NB4 (cell line): ENCODE data around the gene DNAJC22.

ENCODE experiments used
- CTCF ChIP-seq: IDR thresholded peaks from one replicate; pipeline ENCODE4 v1.5.1; 2012; ENCODE audit warnings: low read depth, low read length
- MAX ChIP-seq: IDR thresholded peaks from 2 replicates; pipeline ENCODE4 v1.6.1; 2011; ENCODE audit warnings: low read depth, low read length
- MYC ChIP-seq: IDR thresholded peaks from 2 replicates; pipeline ENCODE4 v1.6.1; 2011; ENCODE audit warnings: low read depth, low read length
- POLR2A ChIP-seq: IDR thresholded peaks from 2 replicates; pipeline ENCODE4 v1.6.1; 2011; ENCODE audit warnings: mild to moderate bottlenecking; ENCODE audit not compliant: insufficient read length; ENCODE audit errors: extremely low read depth

- TF ChIP-seq CTCF (no peak), POLR2A (no peak), MAX (no peak), MYC (no peak)
Measured at GRCh38 chr12:49327368-49327767, 19.3 kb upstream of the DNAJC22 start.
